ENCODE results near the gene GSTM3. TPM values are rescaled to one million over a fixed set of nuclear protein-coding genes. Genes with fewer than 3 reads are reported as not detected.
"Not testable (repeated sequence)": the region's sequence is repeated elsewhere in the genome, so short reads cannot be mapped to it uniquely, and the experiment has no call there.

GSTM3 gene
- total RNA-seq, 1 donor from 2014 or later: 26.1 TPM

- Histone ChIP-seq H3K79me2 (ENCODE audit: insufficient read depth, low read length) (no peaks in the 10 kb centered on the region), H3K9me3 (ENCODE audit: insufficient read depth, low read depth, low read length) (peaks cover 3% of the 10 kb centered on the region), H3K4me3 (ENCODE audit: insufficient read depth, low read depth, low read length) (no peak overlapping the region), H3K36me3 (ENCODE audit: insufficient read depth, low read length) (no peaks in the 10 kb centered on the region), H3K27me3 (ENCODE audit: insufficient read depth, low read length) (peaks cover 3% of the 10 kb centered on the region), H4K20me1 (ENCODE audit: insufficient read depth, low read length) (no peaks in the 10 kb centered on the region), H3K4me1 (ENCODE audit: insufficient read depth, low read length) (no peaks in the 10 kb centered on the region), H2AFZ (ENCODE audit: low read depth, low read length) (no peak overlapping the region), H3K4me2 (ENCODE audit: low read length) (no peak overlapping the region), H3K9ac (ENCODE audit: low read length) (no peak overlapping the region), H3K27ac (ENCODE audit: low read depth, low read length) (no peak overlapping the region)
- peaks cover 62% of the 10 kb centered on the region for H3K27me3 Mint-ChIP-seq (ENCODE audit: low read depth, unreplicated experiment)
- FAIRE-seq: no peak
- no peak for DNase-seq (ENCODE audit: low read depth)
- H3K4me3 Mint-ChIP-seq (ENCODE audit: unreplicated experiment): peak overlapping the region; percentile 40
- H3K9me3 Mint-ChIP-seq (ENCODE audit: unreplicated experiment): peaks cover 21% of the 10 kb centered on the region
- TF ChIP-seq CTCF (IDR thresholded peaks at IDR 0.05; ENCODE audit: insufficient read depth, low read depth, low read length) (no peak), EZH2 (IDR thresholded peaks at IDR 0.05; ENCODE audit: insufficient read depth, low read length) (no peak)
- peaks cover 2% of the 10 kb centered on the region for H3K36me3 Mint-ChIP-seq (ENCODE audit: low read depth, unreplicated experiment)
- no peaks in the 10 kb centered on the region for H3K4me1 Mint-ChIP-seq (ENCODE audit: low read depth, unreplicated experiment)
- no peak overlapping the region for H3K27ac Mint-ChIP-seq (ENCODE audit: unreplicated experiment)
These were observed 9.5 kb upstream of the GSTM3 start for GRCh38 chr1:109750241-109750882.

GRCh38 chr1:109749221-109749620 is 8.4 kb upstream of the GSTM3 start:
- H3K4me1 ChIP-seq (ENCODE audit: insufficient read depth, low read length): no peaks in the 10 kb centered on the region
- peaks cover 3% of the 10 kb centered on the region for H3K27me3 ChIP-seq (ENCODE audit: insufficient read depth, low read length)
- no peaks in the 10 kb centered on the region for H4K20me1 ChIP-seq (ENCODE audit: insufficient read depth, low read length)
- Mint-ChIP-seq H3K27me3 (ENCODE audit: low read depth, unreplicated experiment) (peaks cover 67% of the 10 kb centered on the region), H3K4me3 (ENCODE audit: unreplicated experiment) (no peak overlapping the region), H3K27ac (ENCODE audit: unreplicated experiment) (no peak overlapping the region), H3K36me3 (ENCODE audit: low read depth, unreplicated experiment) (peaks cover 2% of the 10 kb centered on the region), H3K4me1 (ENCODE audit: low read depth, unreplicated experiment) (no peaks in the 10 kb centered on the region), H3K9me3 (ENCODE audit: unreplicated experiment) (peaks cover 21% of the 10 kb centered on the region)
- no peak overlapping the region for H3K4me3 ChIP-seq (ENCODE audit: insufficient read depth, low read depth, low read length)
- no peaks in the 10 kb centered on the region for H3K79me2 ChIP-seq (ENCODE audit: insufficient read depth, low read length)
- H3K4me2 ChIP-seq (ENCODE audit: low read length): no peak overlapping the region
- H2AFZ ChIP-seq (ENCODE audit: low read depth, low read length): no peak overlapping the region
- TF ChIP-seq CTCF (IDR thresholded peaks at IDR 0.05; ENCODE audit: insufficient read depth, low read depth, low read length) (no peak), EZH2 (IDR thresholded peaks at IDR 0.05; ENCODE audit: insufficient read depth, low read length) (no peak)
- DNase-seq (ENCODE audit: low read depth) (no peak), FAIRE-seq (no peak)
- no peak overlapping the region for H3K9ac ChIP-seq (ENCODE audit: low read length)
- H3K36me3 ChIP-seq (ENCODE audit: insufficient read depth, low read length): no peaks in the 10 kb centered on the region
- peaks cover 3% of the 10 kb centered on the region for H3K9me3 ChIP-seq (ENCODE audit: insufficient read depth, low read depth, low read length)
- no peak overlapping the region for H3K27ac ChIP-seq (ENCODE audit: low read depth, low read length)

GRCh38 chr1:109748311-109748710 is 7.5 kb upstream of the GSTM3 start:
- H3K4me1 Mint-ChIP-seq (ENCODE audit: low read depth, unreplicated experiment): not testable (repeated sequence)

More at GRCh38 chr1:109748311-109748710, 7.5 kb upstream of the GSTM3 start:
- Mint-ChIP-seq H3K27me3 (ENCODE audit: low read depth, unreplicated experiment) (peaks cover 68% of the 10 kb centered on the region), H3K9me3 (ENCODE audit: unreplicated experiment) (peaks cover 21% of the 10 kb centered on the region)
- not testable (repeated sequence) for H4K20me1 ChIP-seq (ENCODE audit: insufficient read depth, low read length); H3K4me3 Mint-ChIP-seq (ENCODE audit: unreplicated experiment); H3K9me3 ChIP-seq (ENCODE audit: insufficient read depth, low read depth, low read length); H3K4me3 ChIP-seq (ENCODE audit: insufficient read depth, low read depth, low read length); H3K36me3 Mint-ChIP-seq (ENCODE audit: low read depth, unreplicated experiment); H3K27ac ChIP-seq (ENCODE audit: low read depth, low read length); H3K4me1 ChIP-seq (ENCODE audit: insufficient read depth, low read length); H3K4me2 ChIP-seq (ENCODE audit: low read length); H3K27me3 ChIP-seq (ENCODE audit: insufficient read depth, low read length); H2AFZ ChIP-seq (ENCODE audit: low read depth, low read length); DNase-seq (ENCODE audit: low read depth); H3K36me3 ChIP-seq (ENCODE audit: insufficient read depth, low read length); H3K79me2 ChIP-seq (ENCODE audit: insufficient read depth, low read length); H3K9ac ChIP-seq (ENCODE audit: low read length); H3K27ac Mint-ChIP-seq (ENCODE audit: unreplicated experiment); FAIRE-seq

Data from astrocyte (in vitro differentiated cells and primary cell).